Ovary (tissue), 9 donors: ENCODE measurements around the gene ALX4. TPM values are rescaled to one million over a fixed set of nuclear protein-coding genes. Genes with fewer than 3 reads are reported as not detected.

Experiments
- DNase-seq, 5 donors: peaks; one replicate each; pipeline ENCODE4 v3.0.0-alpha.2; 2019 to 2020
- H3K27ac ChIP-seq, 2 donors: fragments of 200-600 bp; one replicate each; pipeline versions ENCODE4 v1.5.1 to v1.8.0; 2019 to 2022
- H3K27me3 ChIP-seq: fragments of 200-600 bp; one replicate; pipeline ENCODE4 v1.8.0; 2022
- H3K36me3 ChIP-seq: fragments of 200-600 bp; sonication (generic); one replicate; pipeline ENCODE4 v1.5.1; 2019
- H3K4me1 ChIP-seq: one replicate; pipeline ENCODE4 v1.8.1; 2013; ENCODE audit warnings: mild to moderate bottlenecking, moderate library complexity; ENCODE audit not compliant: insufficient read depth
- H3K4me3 ChIP-seq: fragments of 200-600 bp; sonication (generic); one replicate; pipeline ENCODE4 v1.5.1; 2017
- H3K9me3 ChIP-seq, 2 donors: fragments of 200-600 bp in 1 of 2; sonication (generic) in 1 of 2; one replicate each; pipeline versions ENCODE4 v1.5.1 to v1.8.1; 2013 to 2019; ENCODE audit warnings: mild to moderate bottlenecking in 1 of 2, moderate library complexity in 1 of 2
- CTCF ChIP-seq, 3 donors: fragments of 450-650 bp in 2 of 3; fragments of 200-600 bp in 1 of 3; IDR thresholded peaks; one replicate each; pipeline versions ENCODE4 v1.5.1 to v1.8.0; 2016 to 2022; ENCODE audit warnings: antibody characterized with exemption in 3 of 3, mild to moderate bottlenecking in 1 of 3
- EP300 ChIP-seq: sonication (generic); formaldehyde crosslinking; IDR thresholded peaks from one replicate; pipeline ENCODE4 v1.6.1; 2017; ENCODE audit warnings: antibody characterized with exemption
- POLR2A ChIP-seq: fragments of 450-650 bp; IDR thresholded peaks from one replicate; pipeline ENCODE4 v1.6.1; 2017; ENCODE audit warnings: antibody characterized with exemption, mild to moderate bottlenecking, moderate library complexity
- WGBS, 3 donors: extraction: QIAGEN DNeasy Blood & Tissue Kit in 1 of 3; methylation state at CpG; one replicate each; pipeline versions ENCODE4 v1.1.5 to v1.1.7; 2013 to 2017; 5-methylcytosine and 5-hydroxymethylcytosine counted together
- intact Hi-C, 4 donors: fragments of 100-400 bp; cut with DNase I; formaldehyde crosslinking; loops; one replicate each; pipeline versions ENCODE4 v1.11.0 to v1.15.1; 2022 to 2023
- polyA plus RNA-seq, 2 donors: library from polyadenylated mRNA; stranded (reverse); fragments of 200-250 nt in 1 of 2; fragments of 350-450 nt in 1 of 2; fragmentation: Illumina TruSeq in 1 of 2; extraction: RNeasy Lipid Tissue Mini Kit (QIAGEN cat#74804) in 1 of 2; gene quantifications; one replicate each; pipeline ENCODE4 v1.2.3, GENCODE V29; 2013 to 2014
- total RNA-seq, 7 donors: library from RNA; depleted of rRNA in 2 of 7; stranded (reverse); fragments of >200 nt in 2 of 7; fragmentation: NEBNext Ultra II Directional in 3 of 7; extraction: Animal tissue kit (Norgen Biotek cat#: 25700) in 3 of 7; gene quantifications; one replicate each; pipeline versions ENCODE4 v1.1.0 to v1.2.4, GENCODE V29; 2016 to 2023
- donor health status: DM: no; HTN: no; CAD: no; lungs with moderate emphysema.
- donor health status: DM: no; HTN: no; CAD: no.
- donor health status: Bipolar disorder and iron deficiency.
- donor health status: DM: yes; HTN: yes; CAD: no.
- donor health status: DM: no; HTN: no; CAD: no.
- donor health status: DM: yes; HTN: yes; CAD: no.

The ALX4 gene
- total and polyA plus RNA-seq, 9 donors, result 0.01 to 0.18 (median 0.05) TPM; not detected in 4

GRCh38 chr11:44267750-44268613, 42.0 kb downstream of the ALX4 start:
- no peak for DNase-seq
- H3K9me3 ChIP-seq, result no peaks in the 10 kb centered on the region
- intact Hi-C loops, result no loop called here
- no peak overlapping the region for H3K4me3 ChIP-seq
- no peak overlapping the region for H3K27ac ChIP-seq
- H3K36me3 ChIP-seq, result no peaks in the 10 kb centered on the region
- WGBS, 3 donors, result 83 to 93% (median 93%) methylated on average over 8 of the region's 8 CpGs
- TF ChIP-seq CTCF (IDR thresholded peaks at IDR 0.05) (no peak), EP300 (no peak), POLR2A (no peak)
- H3K4me1 ChIP-seq, result no peaks in the 10 kb centered on the region
- H3K27me3 ChIP-seq, result no peaks in the 10 kb centered on the region

GRCh38 chr11:44267006-44267749, 42.8 kb downstream of the ALX4 start:
- Histone ChIP-seq H3K4me3 (no peak overlapping the region), H3K4me1 (no peaks in the 10 kb centered on the region), H3K27me3 (no peaks in the 10 kb centered on the region), H3K36me3 (no peaks in the 10 kb centered on the region), H3K9me3 (no peaks in the 10 kb centered on the region), H3K27ac (no peak overlapping the region)
- 90 to 93% (median 92%) methylated on average over 24 of the region's 24 CpGs for WGBS, 3 donors
- DNase-seq, result no peak
- intact Hi-C loops, result no loop called here
- no peak for TF ChIP-seq CTCF (IDR thresholded peaks at IDR 0.05)
- no peak for TF ChIP-seq EP300
- TF ChIP-seq POLR2A, result no peak

GRCh38 chr11:44266056-44266780, 43.7 kb downstream of the ALX4 start:
- Histone ChIP-seq H3K9me3 (no peaks in the 10 kb centered on the region), H3K27ac (no peak overlapping the region), H3K4me1 (no peaks in the 10 kb centered on the region), H3K27me3 (no peaks in the 10 kb centered on the region), H3K4me3 (no peak overlapping the region), H3K36me3 (no peaks in the 10 kb centered on the region)
- intact Hi-C loops, result no loop called here
- WGBS, 3 donors, result 78 to 85% (median 80%) methylated on average over 9 of the region's 9 CpGs
- DNase-seq, result no peak
- TF ChIP-seq POLR2A (no peak), CTCF (IDR thresholded peaks at IDR 0.05) (no peak), EP300 (no peak)

- TF ChIP-seq EP300 (no peak), POLR2A (no peak), CTCF (IDR thresholded peaks at IDR 0.05) (no peak)
- H3K27ac ChIP-seq, result no peak overlapping the region
- H3K4me3 ChIP-seq, result no peak overlapping the region
- intact Hi-C loops, result no loop called here
- H3K27me3 ChIP-seq, result no peaks in the 10 kb centered on the region
- H3K4me1 ChIP-seq, result no peaks in the 10 kb centered on the region
- no peak for DNase-seq
- H3K36me3 ChIP-seq, result no peaks in the 10 kb centered on the region
- WGBS, 3 donors, result 87 to 92% (median 91%) methylated on average over 22 of the region's 22 CpGs
- H3K9me3 ChIP-seq, result no peaks in the 10 kb centered on the region
Observed at GRCh38 chr11:44264761-44265160, 45.2 kb downstream of the ALX4 start.
